SHP77 (cell line): ENCODE results near the gene EFNA3.
"Not testable (repeated sequence)": the region's sequence is repeated elsewhere in the genome, so short reads cannot be mapped to it uniquely, and the experiment has no call there.

Source experiments
- DNase-seq, 2 experiments: peaks; one replicate each; lab custom pipeline; 2025; lab: John Stamatoyannopoulos, UW

The EFNA3 gene

GRCh38 chr1:155110381-155110780, 31.7 kb downstream of the EFNA3 start:
- no peak for DNase-seq

GRCh38 chr1:155110826-155111225, 32.2 kb downstream of the EFNA3 start:
- DNase-seq = no peak

GRCh38 chr1:155113450-155113980, 34.9 kb downstream of the EFNA3 start:
- no peak for DNase-seq

- DNase-seq = no peak
These were observed 37.6 kb downstream of the EFNA3 start for GRCh38 chr1:155116113-155116764.

GRCh38 chr1:155117610-155118009, 39.0 kb downstream of the EFNA3 start:
- peak in 1 of 2 experiments; percentile 77 for DNase-seq

GRCh38 chr1:155118090-155118489, 39.5 kb downstream of the EFNA3 start:
- not testable (repeated sequence) for DNase-seq

- no peak for DNase-seq
These were observed 41.6 kb downstream of the EFNA3 start for GRCh38 chr1:155120253-155120652.

GRCh38 chr1:155121249-155121648, 42.6 kb downstream of the EFNA3 start:
- DNase-seq = no peak

GRCh38 chr1:155122308-155122707, 43.7 kb downstream of the EFNA3 start:
- DNase-seq = no peak

- no peak for DNase-seq
These were observed 45.2 kb downstream of the EFNA3 start for GRCh38 chr1:155123801-155124200.

GRCh38 chr1:155124503-155125463, 46.1 kb downstream of the EFNA3 start:
- peak; percentile 57 to 60 for DNase-seq

- peak; percentile 55 to 63 for DNase-seq
These were observed 46.9 kb downstream of the EFNA3 start for GRCh38 chr1:155125511-155125945.

- DNase-seq = peak; percentile 83 to 93
These were observed 47.4 kb downstream of the EFNA3 start for GRCh38 chr1:155125946-155126555.

- DNase-seq = peak; percentile 83 to 86
These were observed 48.0 kb downstream of the EFNA3 start for GRCh38 chr1:155126556-155127104.

- DNase-seq = peak; percentile 74 to 85
These were observed 48.7 kb downstream of the EFNA3 start, which contains the start of gene EFNA1 for GRCh38 chr1:155127105-155127966. TSS of gene EFNA1 (plus strand) at chr1:155127876. CDS start at chr1:155127978, 102 bp downstream.

- no peak for DNase-seq
These were observed 49.5 kb downstream of the EFNA3 start for GRCh38 chr1:155127967-155128754.

GRCh38 chr1:155128755-155129473, 50.3 kb downstream of the EFNA3 start:
- peak; percentile 34 to 62 for DNase-seq

- no peak for DNase-seq
These were observed 51.8 kb downstream of the EFNA3 start for GRCh38 chr1:155130272-155131006.

GRCh38 chr1:155131285-155131684, 52.6 kb downstream of the EFNA3 start:
- DNase-seq = no peak
